ENCODE results near the gene FEZ2. TPM values are rescaled to one million over a fixed set of nuclear protein-coding genes. Genes with fewer than 3 reads are reported as not detected.
A peak's percentile ranks its signal among the peaks of the same experiment; 100 is the strongest.

FEZ2 gene
- total RNA-seq, 8 experiments from 2014 or later: 25.9 to 49.8 (median 32.8) TPM

- ATAC-seq (replicated peaks in 6 of 8): no peak
- in situ Hi-C loops (cut with MboI; ENCODE audit: low pct_unique_long_range_greater_than_20kb in 2 of 9, low sequenced_read_pairs in 9 of 9, unreplicated experiment in 9 of 9): no loop called here
- Histone ChIP-seq H3K4me3 (no peak overlapping the region), H3K27ac (no peak overlapping the region), H3K4me1 (replicated peaks in 1 of 2) (peaks cover 0 to 1% of the 10 kb centered on the region in 2 donors)
- 91 to 100% (median 93%) methylated on average over 1 to 4 of the region's 4 CpGs; no CpG with 5 or more reads in 2 of the 10 experiments for WGBS, 10 experiments
These were observed 31.1 kb downstream of the FEZ2 start for GRCh38 chr2:36566887-36567286.

- Histone ChIP-seq H3K27ac (no peak overlapping the region), H3K4me3 (no peak overlapping the region), H3K4me1 (replicated peaks in 1 of 2) (peaks cover 5% of the 10 kb centered on the region in 2 donors)
- WGBS, 10 experiments: 78 to 100% (median 100%) methylated on average over 1 to 4 of the region's 4 CpGs; no CpG with 5 or more reads in 1 of the 10 experiments
- no peak for ATAC-seq (replicated peaks in 6 of 8)
- in situ Hi-C loops (cut with MboI; ENCODE audit: low pct_unique_long_range_greater_than_20kb in 2 of 9, low sequenced_read_pairs in 9 of 9, unreplicated experiment in 9 of 9): no loop called here
These were observed 32.3 kb downstream of the FEZ2 start for GRCh38 chr2:36565712-36566111.

GRCh38 chr2:36564377-36564930, 33.5 kb downstream of the FEZ2 start:
- 90 to 100% (median 95%) methylated on average over 2 to 11 of the region's 11 CpGs; no CpG with 5 or more reads in 1 of the 10 experiments for WGBS, 10 experiments
- H3K27ac ChIP-seq: no peak overlapping the region
- no peak overlapping the region for H3K4me3 ChIP-seq
- no peak for ATAC-seq (replicated peaks in 6 of 8)
- H3K4me1 ChIP-seq (replicated peaks in 1 of 2): peaks cover 5% of the 10 kb centered on the region in 2 donors
- in situ Hi-C loops (cut with MboI; ENCODE audit: low pct_unique_long_range_greater_than_20kb in 2 of 9, low sequenced_read_pairs in 9 of 9, unreplicated experiment in 9 of 9): no loop called here

- no peak overlapping the region for H3K4me3 ChIP-seq
- 64 to 100% (median 100%) methylated on average over 1 to 3 of the region's 3 CpGs; no CpG with 5 or more reads in 1 of the 10 experiments for WGBS, 10 experiments
- ATAC-seq (replicated peaks in 6 of 8): no peak
- H3K27ac ChIP-seq: no peak overlapping the region
- in situ Hi-C loops (cut with MboI; ENCODE audit: low pct_unique_long_range_greater_than_20kb in 2 of 9, low sequenced_read_pairs in 9 of 9, unreplicated experiment in 9 of 9): no loop called here
- H3K4me1 ChIP-seq (replicated peaks in 1 of 2): peaks cover 5% of the 10 kb centered on the region in 2 donors
These were observed 34.9 kb downstream of the FEZ2 start for GRCh38 chr2:36562973-36563532.

- H3K4me3 ChIP-seq: no peak overlapping the region
- whole genome bisulfite sequencing, 10 experiments: 0 to 100% (median 96%) methylated on average over 1 of the region's 1 CpG; no CpG with 5 or more reads in 2 of the 10 experiments
- in situ Hi-C loops (cut with MboI; ENCODE audit: low pct_unique_long_range_greater_than_20kb in 2 of 9, low sequenced_read_pairs in 9 of 9, unreplicated experiment in 9 of 9): no loop called here
- no peak overlapping the region for H3K27ac ChIP-seq
- ATAC-seq (replicated peaks in 6 of 8): no peak
- peaks cover 5% of the 10 kb centered on the region in 2 donors for H3K4me1 ChIP-seq (replicated peaks in 1 of 2)
These were observed 35.7 kb downstream of the FEZ2 start for GRCh38 chr2:36562240-36562639.

- in situ Hi-C loops (cut with MboI; ENCODE audit: low pct_unique_long_range_greater_than_20kb in 2 of 9, low sequenced_read_pairs in 9 of 9, unreplicated experiment in 9 of 9): no loop called here
- Histone ChIP-seq H3K4me1 (replicated peaks in 1 of 2) (peaks cover 5% of the 10 kb centered on the region in 2 donors), H3K27ac (no peak overlapping the region), H3K4me3 (no peak overlapping the region)
- peak; percentile 53 to 96 (median 86) for ATAC-seq (replicated peaks in 6 of 8)
- 8 to 84% (median 48%) methylated on average over 4 to 8 of the region's 8 CpGs for WGBS, 10 experiments
These were observed 36.6 kb downstream of the FEZ2 start for GRCh38 chr2:36561237-36561944.

- no peak overlapping the region for H3K27ac ChIP-seq
- ATAC-seq (replicated peaks in 6 of 8): peak in 1 of 8 experiments; percentile 55
- peaks cover 5% of the 10 kb centered on the region in 2 donors for H3K4me1 ChIP-seq (replicated peaks in 1 of 2)
- H3K4me3 ChIP-seq: no peak overlapping the region
- 71 to 100% (median 91%) methylated on average over 1 to 5 of the region's 5 CpGs; no CpG with 5 or more reads in 1 of the 10 experiments for WGBS, 10 experiments
- in situ Hi-C loops (cut with MboI; ENCODE audit: low pct_unique_long_range_greater_than_20kb in 2 of 9, low sequenced_read_pairs in 9 of 9, unreplicated experiment in 9 of 9): no loop called here
These were observed 37.2 kb downstream of the FEZ2 start for GRCh38 chr2:36560726-36561125.

- ATAC-seq (replicated peaks in 6 of 8): no peak
- Histone ChIP-seq H3K4me1 (replicated peaks in 1 of 2) (peaks cover 5% of the 10 kb centered on the region in 2 donors), H3K27ac (no peak overlapping the region), H3K4me3 (no peak overlapping the region)
- in situ Hi-C loops (cut with MboI; ENCODE audit: low pct_unique_long_range_greater_than_20kb in 2 of 9, low sequenced_read_pairs in 9 of 9, unreplicated experiment in 9 of 9): no loop called here
- 81 to 97% (median 89%) methylated on average over 1 to 10 of the region's 11 CpGs for WGBS, 10 experiments
These were observed 38.6 kb downstream of the FEZ2 start for GRCh38 chr2:36559221-36559942.

GRCh38 chr2:36556842-36557241, 41.1 kb downstream of the FEZ2 start:
- Histone ChIP-seq H3K4me3 (no peak overlapping the region), H3K27ac (no peak overlapping the region), H3K4me1 (replicated peaks in 1 of 2) (peaks cover 3 to 5% of the 10 kb centered on the region in 2 donors)
- in situ Hi-C loops (cut with MboI; ENCODE audit: low pct_unique_long_range_greater_than_20kb in 2 of 9, low sequenced_read_pairs in 9 of 9, unreplicated experiment in 9 of 9): no loop called here
- ATAC-seq (replicated peaks in 6 of 8): no peak
- 0 to 100% (median 64%) methylated on average over 1 of the region's 1 CpG; no CpG with 5 or more reads in 2 of the 10 experiments for WGBS, 10 experiments

- ATAC-seq (replicated peaks in 6 of 8): no peak
- 80 to 100% (median 96%) methylated on average over 1 to 3 of the region's 3 CpGs for WGBS, 10 experiments
- in situ Hi-C loops (cut with MboI; ENCODE audit: low pct_unique_long_range_greater_than_20kb in 2 of 9, low sequenced_read_pairs in 9 of 9, unreplicated experiment in 9 of 9): no loop called here
- H3K27ac ChIP-seq: no peak overlapping the region
- H3K4me1 ChIP-seq (replicated peaks in 1 of 2): no peaks in the 10 kb centered on the region
- no peak overlapping the region for H3K4me3 ChIP-seq
These were observed 42.2 kb downstream of the FEZ2 start for GRCh38 chr2:36555789-36556188.

GRCh38 chr2:36554531-36554930, 43.4 kb downstream of the FEZ2 start:
- no peak for ATAC-seq (replicated peaks in 6 of 8)
- WGBS, 10 experiments: 89 to 100% (median 100%) methylated on average over 1 of the region's 1 CpG; no CpG with 5 or more reads in 3 of the 10 experiments
- no peak overlapping the region for H3K27ac ChIP-seq
- H3K4me3 ChIP-seq: no peak overlapping the region
- in situ Hi-C loops (cut with MboI; ENCODE audit: low pct_unique_long_range_greater_than_20kb in 2 of 9, low sequenced_read_pairs in 9 of 9, unreplicated experiment in 9 of 9): no loop called here
- no peaks in the 10 kb centered on the region for H3K4me1 ChIP-seq (replicated peaks in 1 of 2)

- no peak for ATAC-seq (replicated peaks in 6 of 8)
- WGBS, 10 experiments: 67 to 100% (median 80%) methylated on average over 1 to 4 of the region's 4 CpGs; no CpG with 5 or more reads in 5 of the 10 experiments
- Histone ChIP-seq H3K27ac (no peak overlapping the region), H3K4me3 (no peak overlapping the region), H3K4me1 (replicated peaks in 1 of 2) (peaks cover 0 to 3% of the 10 kb centered on the region in 2 donors)
- in situ Hi-C loops (cut with MboI; ENCODE audit: low pct_unique_long_range_greater_than_20kb in 2 of 9, low sequenced_read_pairs in 9 of 9, unreplicated experiment in 9 of 9): no loop called here
These were observed 44.3 kb downstream of the FEZ2 start for GRCh38 chr2:36553683-36554082.

- H3K27ac ChIP-seq: no peak overlapping the region
- WGBS, 10 experiments: 93 to 100% (median 96%) methylated on average over 4 to 5 of the region's 5 CpGs; no CpG with 5 or more reads in 5 of the 10 experiments
- ATAC-seq (replicated peaks in 6 of 8): no peak
- no peak overlapping the region for H3K4me3 ChIP-seq
- H3K4me1 ChIP-seq (replicated peaks in 1 of 2): peaks cover 0 to 3% of the 10 kb centered on the region in 2 donors
- in situ Hi-C loops (cut with MboI; ENCODE audit: low pct_unique_long_range_greater_than_20kb in 2 of 9, low sequenced_read_pairs in 9 of 9, unreplicated experiment in 9 of 9): no loop called here
These were observed 48.0 kb downstream of the FEZ2 start for GRCh38 chr2:36550006-36550405.

Measured in motor neuron (in vitro differentiated cells).